Thoracic aorta (tissue), 2 donors: ENCODE data around the gene KCNIP4. TPM values are rescaled to one million over a fixed set of nuclear protein-coding genes. Genes with fewer than 3 reads are reported as not detected.

Source experiments
- ATAC-seq: fragments of 150-250 bp; one replicate; pipeline ENCODE4 v1.8.0; 2017; ENCODE audit warnings: low read depth; ENCODE audit not compliant: insufficient number of reproducible peaks, low FRiP score
- DNase-seq: peaks from one replicate; pipeline ENCODE4 v3.0.0-alpha.2; 2020; ENCODE audit warnings: low spot score
- H3K27ac ChIP-seq, 2 donors: fragments of 200-600 bp; sonication (generic); 1 replicate in 1 of 2; 2 replicates in 1 of 2; pipeline ENCODE4 v1.5.1; 2016; ENCODE audit warnings: mild to moderate bottlenecking in 2 of 2, moderate library complexity in 2 of 2
- H3K27me3 ChIP-seq: fragments of 200-600 bp; sonication (generic); replicated peaks from 2 replicates; pipeline ENCODE4 v1.6.0; 2016; ENCODE audit warnings: mild to moderate bottlenecking; ENCODE audit not compliant: insufficient read depth
- H3K36me3 ChIP-seq: fragments of 200-600 bp; sonication (generic); one replicate; pipeline ENCODE4 v1.5.1; 2016
- H3K4me1 ChIP-seq, 2 donors: fragments of 200-600 bp; sonication (generic); 1 replicate in 1 of 2; 2 replicates in 1 of 2; pipeline versions ENCODE4 v1.5.1 to v1.6.0; 2016; ENCODE audit warnings: low read depth in 2 of 2, mild to moderate bottlenecking in 1 of 2; ENCODE audit not compliant: control insufficient read depth in 1 of 2
- H3K4me3 ChIP-seq: fragments of 200-600 bp; sonication (generic); 2 replicates; pipeline ENCODE4 v1.5.1; 2016; ENCODE audit warnings: mild to moderate bottlenecking
- H3K9me3 ChIP-seq: fragments of 200-600 bp; sonication (generic); 2 replicates; pipeline ENCODE4 v1.5.1; 2016
- total RNA-seq, 2 donors: library from RNA; depleted of rRNA; stranded (reverse); fragments of >200 nt; gene quantifications; one replicate each; pipeline versions ENCODE4 v1.1.0 to v1.2.3, GENCODE V29; 2016
- TF ChIP-seq, protein P1 (sequence below): fragments of 200-600 bp; sonication (generic); IDR thresholded peaks from one replicate; pipeline ENCODE4 v1.5.1; 2019; ENCODE audit warnings: antibody characterized with exemption

KCNIP4 gene
- total RNA-seq, 2 donors from 2014 or later = not detected

DNA sequence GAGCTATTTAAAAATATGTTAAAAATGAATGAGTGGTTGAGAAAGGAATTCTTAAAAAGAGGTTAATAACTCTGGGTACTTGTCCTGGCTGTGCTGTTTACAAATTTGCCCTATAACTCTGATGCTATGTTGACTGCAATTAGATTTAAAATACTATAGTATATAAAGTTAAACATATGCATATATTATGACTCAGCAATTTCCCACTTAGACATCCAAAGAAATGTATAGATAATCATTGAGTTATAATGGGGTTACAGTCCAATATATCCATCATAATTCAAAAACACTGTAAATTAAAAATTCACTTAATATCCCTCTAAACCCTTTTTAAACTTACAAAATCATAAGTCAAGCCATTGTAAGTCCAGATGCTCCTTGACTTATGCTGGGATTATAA lies 818.0 kb downstream of the KCNIP4 start:
- no peaks in the 10 kb centered on the region for H3K27me3 ChIP-seq
- ATAC-seq (no peak), DNase-seq (no peak)
- no peaks in the 10 kb centered on the region for H3K36me3 ChIP-seq
- H3K4me1 ChIP-seq = no peaks in the 10 kb centered on the region
- TF ChIP-seq, protein P1, sequence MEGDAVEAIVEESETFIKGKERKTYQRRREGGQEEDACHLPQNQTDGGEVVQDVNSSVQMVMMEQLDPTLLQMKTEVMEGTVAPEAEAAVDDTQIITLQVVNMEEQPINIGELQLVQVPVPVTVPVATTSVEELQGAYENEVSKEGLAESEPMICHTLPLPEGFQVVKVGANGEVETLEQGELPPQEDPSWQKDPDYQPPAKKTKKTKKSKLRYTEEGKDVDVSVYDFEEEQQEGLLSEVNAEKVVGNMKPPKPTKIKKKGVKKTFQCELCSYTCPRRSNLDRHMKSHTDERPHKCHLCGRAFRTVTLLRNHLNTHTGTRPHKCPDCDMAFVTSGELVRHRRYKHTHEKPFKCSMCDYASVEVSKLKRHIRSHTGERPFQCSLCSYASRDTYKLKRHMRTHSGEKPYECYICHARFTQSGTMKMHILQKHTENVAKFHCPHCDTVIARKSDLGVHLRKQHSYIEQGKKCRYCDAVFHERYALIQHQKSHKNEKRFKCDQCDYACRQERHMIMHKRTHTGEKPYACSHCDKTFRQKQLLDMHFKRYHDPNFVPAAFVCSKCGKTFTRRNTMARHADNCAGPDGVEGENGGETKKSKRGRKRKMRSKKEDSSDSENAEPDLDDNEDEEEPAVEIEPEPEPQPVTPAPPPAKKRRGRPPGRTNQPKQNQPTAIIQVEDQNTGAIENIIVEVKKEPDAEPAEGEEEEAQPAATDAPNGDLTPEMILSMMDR = no peak
- H3K27ac ChIP-seq = no peak overlapping the region
- H3K9me3 ChIP-seq = no peaks in the 10 kb centered on the region
- H3K4me3 ChIP-seq = no peak overlapping the region

DNA sequence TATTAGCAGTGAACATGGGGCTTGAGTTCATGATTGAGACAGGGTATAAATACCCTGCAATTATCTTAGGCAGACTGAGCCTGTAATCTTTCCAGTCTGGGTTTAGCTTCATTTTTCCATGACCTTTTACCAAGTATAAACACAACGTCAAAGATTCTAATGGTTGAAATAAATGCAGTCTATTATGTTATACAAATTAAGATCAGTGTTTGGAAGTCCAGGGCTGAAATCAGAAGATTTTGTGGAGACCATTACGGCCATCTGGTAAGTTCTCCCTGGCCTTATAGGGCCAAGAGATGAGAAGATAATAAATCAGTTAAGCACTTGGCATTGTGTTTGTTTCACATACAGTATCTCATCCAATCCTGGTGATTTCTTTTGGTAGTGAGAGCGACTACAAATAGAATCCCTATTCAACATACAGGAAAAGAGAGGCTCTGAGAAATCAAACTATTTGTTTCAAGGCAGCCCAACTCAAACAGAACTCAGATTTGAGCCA lies 822.5 kb downstream of the KCNIP4 start:
- H3K27ac ChIP-seq = no peak overlapping the region
- no peak for ATAC-seq
- H3K4me1 ChIP-seq = no peaks in the 10 kb centered on the region
- no peaks in the 10 kb centered on the region for H3K36me3 ChIP-seq
- no peak for DNase-seq
- no peak overlapping the region for H3K4me3 ChIP-seq
- TF ChIP-seq, protein P1 = no peak
- no peaks in the 10 kb centered on the region for H3K27me3 ChIP-seq
- H3K9me3 ChIP-seq = no peaks in the 10 kb centered on the region

DNA sequence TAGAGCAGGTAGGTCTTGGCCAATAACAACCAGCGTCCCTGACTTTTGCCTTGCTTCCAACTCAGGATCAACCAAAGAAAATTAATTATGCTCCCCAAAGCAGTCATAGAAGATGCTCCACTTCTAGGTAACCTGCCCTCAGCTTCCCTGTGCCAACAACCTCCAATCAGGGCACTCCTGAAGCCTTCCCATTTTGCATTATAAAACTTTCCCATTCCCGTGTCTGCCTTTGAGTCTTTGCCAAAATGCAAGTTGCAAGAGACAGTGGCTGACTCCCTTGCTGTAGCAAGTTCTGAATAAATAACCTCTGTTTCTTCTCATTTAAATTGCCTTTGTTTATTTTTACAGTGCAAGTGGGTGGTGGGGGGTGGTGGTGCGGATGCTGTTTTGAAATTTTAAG lies 830.3 kb downstream of the KCNIP4 start:
- no peaks in the 10 kb centered on the region for H3K36me3 ChIP-seq
- TF ChIP-seq, protein P1 = no peak
- H3K27me3 ChIP-seq = no peaks in the 10 kb centered on the region
- H3K9me3 ChIP-seq = no peaks in the 10 kb centered on the region
- ATAC-seq = no peak
- H3K27ac ChIP-seq = no peak overlapping the region
- DNase-seq = no peak
- H3K4me1 ChIP-seq = no peaks in the 10 kb centered on the region
- H3K4me3 ChIP-seq = no peak overlapping the region

DNA sequence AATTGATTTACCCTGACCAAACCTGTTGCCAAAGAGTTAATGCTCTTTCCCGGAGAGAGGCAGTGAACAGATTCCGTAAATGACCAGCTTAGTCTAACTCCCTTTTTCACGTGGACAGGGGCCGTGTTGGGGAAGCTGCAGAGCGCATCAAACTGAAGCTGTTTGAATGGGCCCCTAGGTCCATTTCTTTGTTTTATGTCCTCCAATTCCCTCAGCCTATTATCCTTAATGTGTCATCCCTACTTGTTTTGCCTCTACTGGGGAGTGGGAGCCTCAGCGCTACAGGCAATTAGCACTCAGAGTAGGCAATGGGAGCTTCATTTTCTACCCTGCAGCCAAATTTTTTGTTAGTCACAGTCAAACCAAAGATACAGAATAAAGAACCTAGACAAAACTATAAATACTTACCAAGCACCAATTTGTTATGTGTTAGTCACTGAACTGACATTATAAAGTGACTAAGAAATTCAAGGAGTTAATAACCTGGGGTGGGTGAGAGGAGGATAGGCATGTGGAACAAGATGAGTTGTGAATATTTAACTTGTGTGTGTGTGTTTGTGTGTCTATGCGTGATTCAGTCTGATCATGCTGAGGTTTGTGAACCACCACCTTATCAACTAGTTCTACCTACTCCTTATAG lies 830.9 kb downstream of the KCNIP4 start:
- ATAC-seq (no peak), DNase-seq (no peak)
- Histone ChIP-seq H3K4me3 (no peak overlapping the region), H3K27me3 (no peaks in the 10 kb centered on the region), H3K36me3 (no peaks in the 10 kb centered on the region), H3K4me1 (no peaks in the 10 kb centered on the region), H3K27ac (no peak overlapping the region), H3K9me3 (no peaks in the 10 kb centered on the region)
- TF ChIP-seq, protein P1 = no peak

DNA sequence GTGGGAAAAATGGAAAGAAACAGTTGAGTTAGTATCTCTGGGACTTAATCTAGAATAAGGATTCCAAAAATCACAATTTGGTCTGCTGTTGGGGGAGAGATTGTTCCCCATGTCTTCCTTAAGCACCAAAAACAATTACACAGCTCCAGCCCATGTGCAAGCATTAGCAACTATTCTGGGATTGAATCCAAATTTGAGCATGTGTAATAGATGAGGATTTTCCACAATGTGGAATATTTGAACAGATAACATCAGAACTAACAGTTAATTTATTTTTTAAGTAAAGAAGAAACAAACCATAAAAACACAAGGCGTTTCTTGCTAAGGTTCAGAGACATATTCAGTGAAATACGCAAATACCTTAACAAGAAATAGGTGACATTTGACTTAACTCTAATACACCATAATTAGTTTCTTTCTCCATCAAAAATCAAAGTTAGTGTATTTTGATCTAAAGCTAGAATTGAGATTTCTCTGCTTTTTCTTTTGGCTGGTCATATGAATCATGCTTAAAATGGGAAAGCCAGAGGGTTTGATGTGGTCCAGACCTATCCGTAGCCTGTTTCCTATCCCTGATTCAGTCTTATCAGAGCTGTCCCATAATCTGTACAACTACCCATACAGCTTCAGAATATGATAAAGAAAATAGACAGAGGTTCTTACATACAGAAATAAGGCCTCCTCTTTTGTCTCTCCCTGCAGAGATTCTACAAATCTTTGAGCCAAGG lies 834.9 kb downstream of the KCNIP4 start:
- Histone ChIP-seq H3K36me3 (no peaks in the 10 kb centered on the region), H3K27ac (no peak overlapping the region), H3K27me3 (no peaks in the 10 kb centered on the region), H3K4me3 (no peak overlapping the region), H3K4me1 (no peaks in the 10 kb centered on the region), H3K9me3 (no peaks in the 10 kb centered on the region)
- TF ChIP-seq, protein P1 = no peak
- DNase-seq (no peak), ATAC-seq (no peak)
